ENCODE results near the gene MAML1.

The MAML1 gene

DNA sequence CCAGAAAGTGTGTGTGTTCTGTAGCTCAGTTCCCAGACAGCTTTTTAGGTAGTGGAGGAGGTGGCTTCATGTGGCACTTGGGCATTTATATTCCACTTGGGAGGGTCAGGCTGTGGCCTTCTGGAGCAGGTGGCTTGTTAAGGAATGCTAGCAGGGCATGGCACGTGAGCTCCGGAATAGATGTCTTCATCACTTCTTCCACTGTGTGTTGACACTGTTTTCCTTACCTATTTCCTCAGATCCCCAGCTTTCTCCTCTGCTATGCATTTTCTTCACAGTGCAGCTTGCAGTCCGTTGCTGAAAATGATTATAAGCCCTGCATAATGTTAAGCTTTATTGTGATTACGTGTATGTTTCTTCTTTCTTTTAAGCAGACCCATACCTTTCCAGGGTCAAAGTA lies 3.3 kb upstream of the MAML1 start:
- DNase-seq (ENCODE audit: low spot score), result no peak
- TF ChIP-seq, protein P1, sequence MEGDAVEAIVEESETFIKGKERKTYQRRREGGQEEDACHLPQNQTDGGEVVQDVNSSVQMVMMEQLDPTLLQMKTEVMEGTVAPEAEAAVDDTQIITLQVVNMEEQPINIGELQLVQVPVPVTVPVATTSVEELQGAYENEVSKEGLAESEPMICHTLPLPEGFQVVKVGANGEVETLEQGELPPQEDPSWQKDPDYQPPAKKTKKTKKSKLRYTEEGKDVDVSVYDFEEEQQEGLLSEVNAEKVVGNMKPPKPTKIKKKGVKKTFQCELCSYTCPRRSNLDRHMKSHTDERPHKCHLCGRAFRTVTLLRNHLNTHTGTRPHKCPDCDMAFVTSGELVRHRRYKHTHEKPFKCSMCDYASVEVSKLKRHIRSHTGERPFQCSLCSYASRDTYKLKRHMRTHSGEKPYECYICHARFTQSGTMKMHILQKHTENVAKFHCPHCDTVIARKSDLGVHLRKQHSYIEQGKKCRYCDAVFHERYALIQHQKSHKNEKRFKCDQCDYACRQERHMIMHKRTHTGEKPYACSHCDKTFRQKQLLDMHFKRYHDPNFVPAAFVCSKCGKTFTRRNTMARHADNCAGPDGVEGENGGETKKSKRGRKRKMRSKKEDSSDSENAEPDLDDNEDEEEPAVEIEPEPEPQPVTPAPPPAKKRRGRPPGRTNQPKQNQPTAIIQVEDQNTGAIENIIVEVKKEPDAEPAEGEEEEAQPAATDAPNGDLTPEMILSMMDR (IDR thresholded peaks at IDR 0.05; ENCODE audit: extremely low read depth, missing control alignments), result no peak

DNA sequence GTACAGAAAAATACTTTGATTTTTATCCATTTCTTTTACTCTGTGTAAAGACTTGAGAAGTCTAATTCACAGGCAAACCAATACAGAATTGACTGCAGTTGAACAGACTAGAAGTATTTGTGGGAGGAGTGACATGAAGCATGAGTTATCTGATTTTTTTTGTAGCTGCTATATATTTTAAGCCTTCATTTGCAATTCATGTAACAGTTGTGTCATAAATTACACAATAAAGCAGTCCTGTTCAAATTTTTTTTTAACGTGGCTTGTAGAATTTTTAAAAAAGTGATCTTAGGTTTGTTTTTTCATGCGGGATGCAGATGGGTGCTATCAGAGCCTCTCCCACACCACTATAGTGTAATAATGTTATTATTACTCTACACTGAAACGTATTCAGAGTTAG lies 2.9 kb upstream of the MAML1 start:
- DNase-seq (ENCODE audit: low spot score), result no peak
- TF ChIP-seq, protein P1 (IDR thresholded peaks at IDR 0.05; ENCODE audit: extremely low read depth, missing control alignments), result no peak

- TF ChIP-seq, protein P1 (IDR thresholded peaks at IDR 0.05; ENCODE audit: extremely low read depth, missing control alignments), result no peak
- DNase-seq (ENCODE audit: low spot score), result no peak
Measured at GRCh38 chr5:179730356-179730755, 2.3 kb upstream of the MAML1 start.

- DNase-seq (ENCODE audit: low spot score), result no peak
- TF ChIP-seq, protein P1 (IDR thresholded peaks at IDR 0.05; ENCODE audit: extremely low read depth, missing control alignments), result no peak
Measured at GRCh38 chr5:179730852-179731251, 1.8 kb upstream of the MAML1 start.

DNA sequence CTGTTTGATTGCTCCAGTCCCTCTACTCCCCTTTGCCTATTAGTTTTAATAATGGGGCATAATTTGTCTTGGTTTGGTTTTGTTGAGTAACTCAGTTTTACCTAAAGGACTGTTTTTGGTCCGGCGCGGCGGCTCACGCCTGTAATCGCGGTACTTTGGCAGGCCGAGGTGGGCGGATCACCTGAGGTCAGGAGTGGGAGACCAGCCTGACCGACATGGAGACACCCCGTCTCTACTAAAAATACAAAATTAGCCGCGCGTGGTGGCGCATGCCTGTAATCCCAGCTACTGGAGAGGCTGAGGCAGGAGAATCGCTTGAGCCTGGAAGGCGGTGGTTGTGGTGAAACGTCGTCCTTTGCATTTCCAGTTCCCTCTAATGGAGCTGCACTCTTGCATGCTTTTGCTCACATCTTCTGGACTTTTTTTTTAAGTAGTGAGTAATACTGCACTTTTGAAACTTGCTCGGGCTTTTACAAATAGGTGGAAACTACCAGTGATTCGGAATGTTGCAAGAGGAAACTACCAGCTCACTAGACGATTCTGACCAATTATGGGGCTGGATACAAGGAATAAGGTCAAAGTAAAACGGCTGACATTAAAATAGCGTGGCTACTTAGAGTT lies 721 bp upstream of the MAML1 start:
- peak; percentile 43 for DNase-seq (ENCODE audit: low spot score)
- TF ChIP-seq, protein P1 (IDR thresholded peaks at IDR 0.05; ENCODE audit: extremely low read depth, missing control alignments), result no peak

DNA sequence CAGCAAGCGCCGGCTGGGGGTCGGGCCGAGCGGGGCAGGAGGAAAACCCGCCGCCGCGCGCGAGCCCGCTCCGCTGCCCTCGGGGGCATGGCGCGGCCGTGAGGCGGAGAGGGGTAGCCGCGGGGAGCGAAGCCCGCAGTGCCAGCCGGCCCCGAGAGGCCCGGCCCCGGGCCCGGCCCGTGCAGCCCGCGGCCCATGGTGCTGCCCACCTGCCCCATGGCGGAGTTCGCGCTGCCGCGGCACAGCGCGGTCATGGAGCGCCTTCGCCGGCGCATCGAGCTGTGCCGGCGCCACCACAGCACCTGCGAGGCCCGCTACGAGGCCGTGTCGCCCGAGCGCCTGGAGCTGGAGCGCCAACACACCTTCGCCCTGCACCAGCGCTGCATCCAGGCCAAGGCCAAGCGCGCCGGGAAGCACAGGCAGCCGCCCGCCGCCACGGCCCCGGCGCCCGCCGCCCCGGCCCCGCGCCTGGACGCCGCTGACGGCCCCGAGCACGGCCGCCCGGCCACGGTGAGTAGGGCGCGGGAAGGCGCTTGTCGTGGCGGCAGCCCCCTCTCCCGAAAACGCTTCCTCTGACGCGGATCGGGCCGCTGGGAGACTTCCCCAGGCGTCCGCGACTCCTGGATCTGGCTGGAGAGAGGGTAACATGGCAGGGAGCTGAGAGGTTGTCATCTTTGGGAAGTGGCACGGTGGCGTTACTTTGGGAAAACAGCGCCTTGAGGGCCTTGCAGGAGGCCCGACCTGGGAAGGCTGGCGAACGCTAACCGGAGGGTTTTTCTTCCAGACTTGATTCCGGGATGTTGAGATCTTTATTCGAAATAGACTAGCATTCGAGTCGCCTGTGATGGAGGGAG lies 523 bp downstream of the MAML1 start:
- TF ChIP-seq, protein P1 (IDR thresholded peaks at IDR 0.05; ENCODE audit: extremely low read depth, missing control alignments), result no peak
- DNase-seq (ENCODE audit: low spot score), result no peak

DNA sequence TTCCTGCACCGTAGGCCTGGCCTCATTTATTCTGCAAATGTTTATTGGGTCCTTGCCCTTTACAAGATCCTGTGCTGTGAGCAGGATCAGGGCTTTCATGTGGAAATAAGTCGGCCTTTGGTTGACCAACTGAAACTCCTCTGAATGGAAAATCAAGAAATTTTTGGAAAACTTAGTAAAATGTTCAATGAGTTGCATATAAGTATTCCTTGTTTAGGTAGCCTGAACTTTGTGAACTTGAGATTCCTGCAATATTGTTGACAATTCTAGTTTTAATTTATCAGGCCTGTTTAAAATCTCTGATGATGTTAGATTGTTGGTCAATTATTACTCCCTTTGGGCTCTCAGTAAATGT lies 1.1 kb downstream of the MAML1 start:
- TF ChIP-seq, protein P1 (IDR thresholded peaks at IDR 0.05; ENCODE audit: extremely low read depth, missing control alignments), result no peak
- DNase-seq (ENCODE audit: low spot score), result no peak
